Trophoblast cell (in vitro differentiated cells and primary cell): ENCODE data around the gene CFL2. TPM values are rescaled to one million over a fixed set of nuclear protein-coding genes. Genes with fewer than 3 reads are reported as not detected.
A peak's percentile ranks its signal among the peaks of the same experiment; 100 is the strongest.

Experiments used
- DNase-seq, 2 donors: peaks; one replicate each; pipeline ENCODE4 v3.0.0-alpha.2; 2016
- H2AFZ ChIP-seq: 2 replicates; pipeline ENCODE4 v1.6.1; 2013; ENCODE audit warnings: low read length, moderate library complexity, mild to moderate bottlenecking; ENCODE audit not compliant: insufficient read depth, poor library complexity
- H2AK5ac ChIP-seq: 2 replicates; pipeline ENCODE4 v1.6.1; 2013; ENCODE audit warnings: mild to moderate bottlenecking, low read length
- H2BK120ac ChIP-seq: 2 replicates; pipeline ENCODE4 v1.6.1; 2013; ENCODE audit warnings: low read length, mild to moderate bottlenecking, moderate library complexity; ENCODE audit not compliant: insufficient read depth, poor library complexity
- H2BK12ac ChIP-seq: 2 replicates; pipeline ENCODE4 v1.6.1; 2013; ENCODE audit warnings: mild to moderate bottlenecking, low read length, moderate library complexity
- H2BK5ac ChIP-seq: 2 replicates; pipeline ENCODE4 v1.6.1; 2013; ENCODE audit warnings: low read length, low read depth, moderate library complexity, mild to moderate bottlenecking; ENCODE audit not compliant: poor library complexity
- H3K14ac ChIP-seq: 2 replicates; pipeline ENCODE4 v1.6.1; 2013; ENCODE audit warnings: mild to moderate bottlenecking, low read length
- H3K18ac ChIP-seq: 2 replicates; pipeline ENCODE4 v1.6.1; 2013; ENCODE audit warnings: mild to moderate bottlenecking, low read length
- H3K23ac ChIP-seq: 2 replicates; pipeline ENCODE4 v1.6.1; 2013; ENCODE audit warnings: low read length
- H3K27ac ChIP-seq: 2 replicates; pipeline ENCODE4 v1.5.1; 2013; ENCODE audit warnings: low read depth, mild to moderate bottlenecking, inconsistent platforms, low read length, moderate library complexity
- H3K27me3 ChIP-seq: 2 replicates; pipeline ENCODE4 v1.6.1; 2013; ENCODE audit warnings: inconsistent platforms, mild to moderate bottlenecking, low read length, moderate library complexity; ENCODE audit not compliant: insufficient read depth
- H3K36me3 ChIP-seq, 2 experiments: 1 replicate in 1 of 2; 2 replicates in 1 of 2; pipeline ENCODE4 v1.6.1; 2013; ENCODE audit warnings: low read length in 2 of 2, mild to moderate bottlenecking in 2 of 2, moderate library complexity in 1 of 2; ENCODE audit not compliant: insufficient read depth in 2 of 2, control insufficient read depth in 1 of 2
- H3K4ac ChIP-seq: 2 replicates; pipeline ENCODE4 v1.6.1; 2013; ENCODE audit warnings: low read depth, mild to moderate bottlenecking, low read length, moderate library complexity
- H3K4me1 ChIP-seq, 2 experiments: 1 replicate in 1 of 2; 2 replicates in 1 of 2; pipeline ENCODE4 v1.6.1; 2013; ENCODE audit warnings: low read length in 2 of 2, mild to moderate bottlenecking in 2 of 2, moderate library complexity in 1 of 2; ENCODE audit not compliant: insufficient read depth in 2 of 2, control insufficient read depth in 1 of 2
- H3K4me2 ChIP-seq: 2 replicates; pipeline ENCODE4 v1.6.1; 2013; ENCODE audit warnings: inconsistent platforms, mild to moderate bottlenecking, low read length, moderate library complexity
- H3K4me3 ChIP-seq: 2 replicates; pipeline ENCODE4 v1.5.1; 2013; ENCODE audit warnings: mild to moderate bottlenecking, low read depth, low read length, inconsistent platforms
- H3K79me1 ChIP-seq: one replicate; pipeline ENCODE4 v1.6.1; 2013; ENCODE audit warnings: low read length
- H3K79me2 ChIP-seq: 2 replicates; pipeline ENCODE4 v1.6.1; 2013; ENCODE audit warnings: low read length, mild to moderate bottlenecking; ENCODE audit not compliant: control insufficient read depth, insufficient read depth, poor library complexity
- H3K9ac ChIP-seq: 2 replicates; pipeline ENCODE4 v1.6.1; 2013; ENCODE audit warnings: mild to moderate bottlenecking, low read length
- H3K9me3 ChIP-seq: 2 replicates; pipeline ENCODE4 v1.6.1; 2013; ENCODE audit warnings: low read depth, mild to moderate bottlenecking, control low read depth, inconsistent platforms, low read length; ENCODE audit not compliant: insufficient read depth
- H4K12ac ChIP-seq: 2 replicates; pipeline ENCODE4 v1.6.1; 2013; ENCODE audit warnings: low read depth, mild to moderate bottlenecking, low read length, moderate library complexity
- H4K8ac ChIP-seq: 2 replicates; pipeline ENCODE4 v1.6.1; 2013; ENCODE audit warnings: low read depth, mild to moderate bottlenecking, low read length, moderate library complexity
- H4K91ac ChIP-seq: one replicate; pipeline ENCODE4 v1.6.1; 2013; ENCODE audit warnings: low read depth, mild to moderate bottlenecking, low read length, moderate library complexity
- WGBS: extraction: QIAGEN DNeasy Blood & Tissue Kit; methylation state at CpG from one replicate; pipeline ENCODE4 v1.1.7; 2013; ENCODE audit warnings: missing lambda C conversion rate; ENCODE audit not compliant: insufficient read length, insufficient coverage; ENCODE audit errors: extremely low coverage; 5-methylcytosine and 5-hydroxymethylcytosine counted together
- polyA plus RNA-seq: library from polyadenylated mRNA; stranded (reverse); fragments of 200-250 nt; gene quantifications from 2 replicates; pipeline ENCODE4 v1.2.3, GENCODE V29; 2013

The CFL2 gene
- 40.2 and 40.8 TPM in 2 replicates for polyA plus RNA-seq

GRCh38 chr14:34714320-34715126 is at the start of gene CFL2:
Gene CFL2 (minus strand): TSS chr14:34714593. CDS start chr14:34714540, 53 bp downstream.
- Histone ChIP-seq H2AK5ac (peak within 1 kb of the TSS; percentile 69), H2BK12ac (peak within 1 kb of the TSS; percentile 64), H4K12ac (peak within 1 kb of the TSS; percentile 98), H3K4me1 (no peaks in the 10 kb centered on the region), H3K9me3 (no peaks in the 10 kb centered on the region), H4K8ac (peak within 1 kb of the TSS; percentile 100), H3K4me2 (peak within 1 kb of the TSS; percentile 78), H2BK5ac (peak within 1 kb of the TSS; percentile 93), H3K9ac (peak within 1 kb of the TSS; percentile 94), H2BK120ac (peak within 1 kb of the TSS; percentile 98), H3K36me3 (peaks cover 0 to 4% of the 10 kb centered on the region in 2 experiments), H3K18ac (peak within 1 kb of the TSS; percentile 100), H4K91ac (peak within 1 kb of the TSS; percentile 97), H3K79me2 (peaks cover 7% of the 10 kb centered on the region), H3K27me3 (no peaks in the 10 kb centered on the region), H3K79me1 (peaks cover 9% of the 10 kb centered on the region), H2AFZ (peak within 1 kb of the TSS; percentile 100), H3K23ac (no peak within 1 kb of the TSS), H3K14ac (peak within 1 kb of the TSS; percentile 98), H3K27ac (peak within 1 kb of the TSS; percentile 72), H3K4me3 (peak within 1 kb of the TSS; percentile 95), H3K4ac (peak within 1 kb of the TSS; percentile 99)
- peak; percentile 52 to 69 for DNase-seq
- no CpG with 5 or more reads among the region's 76 CpGs for WGBS

DNA sequence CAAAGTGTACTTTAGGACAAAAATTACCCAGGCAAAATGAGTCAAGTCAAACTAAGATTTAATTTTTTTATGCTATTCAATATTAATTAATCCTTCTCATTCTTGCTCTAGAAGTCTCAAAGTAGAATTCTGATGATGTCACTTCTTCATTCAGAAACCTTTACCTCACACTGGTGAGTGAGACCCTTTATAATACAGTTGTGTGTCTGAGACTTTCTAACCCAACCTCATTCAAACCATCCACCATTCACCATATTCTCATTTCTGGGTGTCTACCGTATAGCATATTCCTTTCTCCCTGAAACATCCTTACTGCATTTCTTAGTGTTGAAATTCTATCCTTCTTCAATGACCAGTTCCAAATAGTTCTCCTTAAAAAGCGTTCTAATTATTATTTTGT is 40.8 kb upstream of the CFL2 start:
- Histone ChIP-seq H3K36me3 (peaks cover 9 to 18% of the 10 kb centered on the region in 2 experiments), H3K27ac (no peak overlapping the region), H3K4ac (no peak overlapping the region), H3K23ac (no peak overlapping the region), H3K79me2 (no peaks in the 10 kb centered on the region), H3K27me3 (no peaks in the 10 kb centered on the region), H3K14ac (no peak overlapping the region), H2AFZ (no peak overlapping the region), H4K12ac (no peak overlapping the region), H2BK120ac (no peak overlapping the region), H3K79me1 (no peaks in the 10 kb centered on the region), H3K18ac (no peak overlapping the region), H3K4me3 (no peak overlapping the region), H3K4me2 (no peak overlapping the region), H2BK12ac (no peak overlapping the region), H2AK5ac (no peak overlapping the region), H3K9me3 (no peaks in the 10 kb centered on the region), H2BK5ac (no peak overlapping the region), H4K8ac (no peak overlapping the region), H3K9ac (no peak overlapping the region), H4K91ac (no peak overlapping the region), H3K4me1 (no peaks in the 10 kb centered on the region)
- WGBS, result 100% methylated on average over 1 of the region's 2 CpGs
- DNase-seq, result no peak

GRCh38 chr14:34754687-34755086 is 40.3 kb upstream of the CFL2 start:
- Histone ChIP-seq H4K8ac (no peak overlapping the region), H2BK120ac (no peak overlapping the region), H3K4ac (no peak overlapping the region), H3K79me1 (no peaks in the 10 kb centered on the region), H3K4me2 (no peak overlapping the region), H3K79me2 (no peaks in the 10 kb centered on the region), H2BK12ac (no peak overlapping the region), H4K91ac (no peak overlapping the region), H3K36me3 (peaks cover 9 to 18% of the 10 kb centered on the region in 2 experiments), H3K23ac (no peak overlapping the region), H2AK5ac (no peak overlapping the region), H3K4me3 (no peak overlapping the region), H3K27ac (no peak overlapping the region), H3K9me3 (no peaks in the 10 kb centered on the region), H4K12ac (no peak overlapping the region), H3K4me1 (no peaks in the 10 kb centered on the region), H3K9ac (no peak overlapping the region), H2BK5ac (no peak overlapping the region), H2AFZ (no peak overlapping the region), H3K14ac (no peak overlapping the region), H3K18ac (no peak overlapping the region), H3K27me3 (no peaks in the 10 kb centered on the region)
- no peak for DNase-seq
- no CpG with 5 or more reads among the region's 1 CpG for WGBS

DNA sequence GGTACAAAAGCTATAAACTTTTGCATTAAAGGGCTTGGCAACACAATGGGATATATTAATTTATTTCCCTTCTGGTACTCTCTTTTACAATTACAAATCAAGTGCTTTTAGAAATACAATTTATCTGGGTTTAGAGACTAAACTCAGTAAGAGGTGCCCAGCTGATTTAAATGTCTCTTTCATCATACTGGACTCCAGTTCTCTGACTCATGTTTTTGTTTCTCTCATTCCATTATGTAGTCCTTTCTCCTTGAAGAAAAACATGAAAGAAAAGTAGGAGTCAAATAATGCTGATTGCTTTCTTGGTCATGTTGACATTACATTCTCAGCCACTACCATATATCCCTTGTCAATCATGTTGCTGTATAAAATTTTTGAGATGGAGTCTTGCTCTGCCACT is 36.3 kb upstream of the CFL2 start:
- no peaks in the 10 kb centered on the region for H3K79me1 ChIP-seq
- H3K4ac ChIP-seq, result no peak overlapping the region
- H3K9ac ChIP-seq, result no peak overlapping the region
- no peak overlapping the region for H2BK12ac ChIP-seq
- H3K4me1 ChIP-seq, result no peaks in the 10 kb centered on the region
- H3K18ac ChIP-seq, result no peak overlapping the region
- no peak overlapping the region for H4K12ac ChIP-seq
- H3K79me2 ChIP-seq, result no peaks in the 10 kb centered on the region
- H2BK5ac ChIP-seq, result no peak overlapping the region
- H3K36me3 ChIP-seq, result no peaks in the 10 kb centered on the region
- peak in 1 of 2 donors; percentile 50 for DNase-seq
- H2AFZ ChIP-seq, result no peak overlapping the region
- H3K9me3 ChIP-seq, result no peaks in the 10 kb centered on the region
- no peak overlapping the region for H4K8ac ChIP-seq
- H3K27me3 ChIP-seq, result no peaks in the 10 kb centered on the region
- no peak overlapping the region for H2BK120ac ChIP-seq
- H3K14ac ChIP-seq, result no peak overlapping the region
- H3K4me2 ChIP-seq, result no peak overlapping the region
- H4K91ac ChIP-seq, result no peak overlapping the region
- H3K4me3 ChIP-seq, result no peak overlapping the region
- H2AK5ac ChIP-seq, result no peak overlapping the region
- no peak overlapping the region for H3K27ac ChIP-seq
- H3K23ac ChIP-seq, result no peak overlapping the region
